RPMI8226 (cell line): ENCODE results near the gene TMEM132C.

Source experiments
- DNase-seq: peaks from one replicate; pipeline ENCODE4 v3.0.0-alpha.2; 2015

Gene TMEM132C

GRCh38 chr12:128729628-128730121, 462.7 kb downstream of the TMEM132C start:
- peak; percentile 13 for DNase-seq

- no peak for DNase-seq
Observed at GRCh38 chr12:128734371-128734770, 467.4 kb downstream of the TMEM132C start.

GRCh38 chr12:128737292-128737966, 470.5 kb downstream of the TMEM132C start:
- DNase-seq: no peak

DNA sequence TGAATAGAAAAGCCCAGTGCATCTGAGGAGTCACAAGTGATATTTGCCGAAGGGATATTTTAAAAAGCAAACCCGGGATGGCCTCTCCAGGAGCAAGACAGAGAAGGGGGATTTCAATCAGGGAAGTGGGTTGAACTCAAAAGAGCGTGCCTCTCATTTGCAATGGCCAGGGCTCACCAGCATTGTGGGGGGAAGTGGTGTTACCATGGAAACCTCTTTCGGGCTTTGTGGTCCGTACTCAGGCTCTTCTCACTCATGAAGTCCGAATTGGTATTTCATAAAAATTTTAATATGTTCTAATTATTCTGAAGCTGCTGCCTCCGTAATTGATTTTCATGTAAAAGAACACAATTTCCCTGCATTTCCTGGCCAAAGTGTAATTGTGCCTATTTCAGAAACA, 476.9 kb downstream of the TMEM132C start:
- no peak for DNase-seq

DNA sequence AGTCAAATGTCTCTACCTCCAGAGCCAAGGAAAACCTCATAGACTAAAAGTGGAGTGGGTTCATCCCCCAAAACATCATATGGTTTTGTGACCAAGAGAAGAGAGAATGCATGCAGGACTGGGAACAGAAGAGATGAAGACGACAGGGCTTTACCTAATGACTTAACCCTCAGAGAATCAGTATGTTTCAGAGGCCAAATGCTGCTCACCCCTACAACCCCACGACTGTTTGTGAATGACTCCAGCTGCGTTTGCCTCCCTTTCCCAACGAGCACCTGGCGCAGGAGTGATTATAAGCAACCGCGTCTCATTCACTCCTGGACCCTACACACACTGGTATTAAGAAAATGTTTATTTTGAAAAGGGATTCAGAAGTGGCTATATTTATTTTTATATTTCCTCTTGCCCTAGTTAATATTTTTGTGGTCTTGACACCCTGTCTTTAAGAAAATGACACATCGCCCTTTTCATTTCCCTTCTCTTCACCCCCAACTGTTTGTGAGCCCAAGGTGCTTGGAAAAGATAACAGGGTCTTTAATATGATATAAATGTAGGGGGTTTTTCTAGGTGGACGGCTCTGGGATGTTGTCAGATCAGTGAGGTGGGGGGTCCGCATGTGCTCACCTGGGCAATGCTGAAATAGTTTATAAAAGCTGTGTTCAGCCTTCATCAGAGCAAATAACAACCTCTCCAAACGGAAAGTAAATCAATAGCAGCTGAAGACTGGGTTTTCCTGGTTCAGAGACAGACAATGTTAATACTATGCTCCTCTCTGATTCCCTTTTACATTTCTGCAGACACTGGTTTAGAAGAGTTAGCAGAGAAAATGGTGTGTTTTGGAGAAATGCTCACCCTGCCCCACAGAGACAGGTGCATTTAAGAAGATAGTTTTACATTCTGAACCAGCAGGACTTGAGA, 479.1 kb downstream of the TMEM132C start:
- no peak for DNase-seq

GRCh38 chr12:128747441-128747840, 480.5 kb downstream of the TMEM132C start:
- no peak for DNase-seq

DNA sequence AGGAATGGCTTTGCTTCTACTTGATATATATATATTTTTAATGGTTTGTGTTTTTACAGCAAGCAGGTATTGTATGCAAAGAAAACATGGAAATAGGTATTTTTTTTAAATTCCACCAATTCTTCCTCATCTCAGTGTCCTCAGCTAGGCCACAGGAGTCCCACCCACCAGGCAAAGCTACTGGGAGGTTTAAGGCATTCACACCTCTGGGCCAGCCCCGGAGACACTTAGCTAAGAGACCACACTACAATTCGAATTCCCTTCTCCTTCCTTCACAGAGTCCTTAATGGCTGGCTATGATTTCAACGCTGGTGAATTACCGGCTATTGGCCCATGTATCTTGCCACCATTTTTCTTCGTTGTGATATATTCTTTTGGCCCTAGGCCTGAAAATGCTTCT, 485.4 kb downstream of the TMEM132C start:
- no peak for DNase-seq

DNA sequence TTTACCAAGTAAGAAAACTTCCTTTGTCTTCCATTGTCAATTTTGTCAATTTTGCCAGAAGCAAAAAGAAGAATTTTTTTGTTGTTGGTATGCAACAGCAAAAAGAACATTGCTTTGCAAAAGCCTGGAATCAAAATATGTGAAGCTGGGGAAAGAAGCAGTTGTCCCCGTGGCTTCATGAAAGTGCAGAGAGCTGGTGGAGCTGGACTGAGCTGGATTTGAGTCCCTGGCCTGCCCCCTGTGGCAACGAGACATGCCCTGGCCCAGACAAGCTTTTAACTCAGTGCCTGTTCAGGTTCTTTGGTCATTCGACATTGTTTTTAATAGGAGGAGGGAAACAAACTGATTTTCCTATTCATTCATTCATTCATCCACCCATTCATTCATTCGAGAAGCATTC, 486.5 kb downstream of the TMEM132C start:
- DNase-seq: no peak

GRCh38 chr12:128754275-128754674, 487.3 kb downstream of the TMEM132C start:
- DNase-seq: no peak

GRCh38 chr12:128755566-128755965, 488.6 kb downstream of the TMEM132C start:
- no peak for DNase-seq
